Immature natural killer cell (primary cell): ENCODE measurements around the gene RALGPS1. TPM values are rescaled to one million over a fixed set of nuclear protein-coding genes. Genes with fewer than 3 reads are reported as not detected.
A peak's percentile ranks its signal among the peaks of the same experiment; 100 is the strongest.

Experiments used
- DNase-seq, 3 donors: peaks; one replicate each; pipeline ENCODE4 v3.0.0; 2022; ENCODE audit warnings: mixed read lengths in 1 of 3
- H3K27ac Mint-ChIP-seq, 6 donors: one replicate each; pipeline ENCODE4 v1.8.0; 2020; ENCODE audit warnings: mixed read lengths in 6 of 6, mild to moderate bottlenecking in 5 of 6, inconsistent platforms in 4 of 6, moderate library complexity in 3 of 6
- H3K27me3 Mint-ChIP-seq, 3 donors: one replicate each; pipeline ENCODE4 v1.8.0; 2020 to 2021; ENCODE audit warnings: low read depth in 3 of 3, mild to moderate bottlenecking in 3 of 3, mixed read lengths in 3 of 3, moderate library complexity in 3 of 3, inconsistent platforms in 1 of 3
- H3K36me3 Mint-ChIP-seq, 3 donors: one replicate each; pipeline ENCODE4 v1.8.0; 2020; ENCODE audit warnings: mixed read lengths in 3 of 3, inconsistent platforms in 2 of 3, mild to moderate bottlenecking in 2 of 3
- H3K4me1 Mint-ChIP-seq, 2 donors: one replicate each; pipeline ENCODE4 v1.8.0; 2020; ENCODE audit warnings: inconsistent platforms in 2 of 2, mild to moderate bottlenecking in 2 of 2, mixed read lengths in 2 of 2, moderate library complexity in 1 of 2
- H3K4me3 Mint-ChIP-seq, 5 donors: one replicate each; pipeline ENCODE4 v1.8.0; 2020; ENCODE audit warnings: mild to moderate bottlenecking in 5 of 5, mixed read lengths in 5 of 5, inconsistent platforms in 3 of 5, moderate library complexity in 3 of 5
- H3K9me3 Mint-ChIP-seq, 6 donors: one replicate each; pipeline ENCODE4 v1.8.0; 2020; ENCODE audit warnings: mild to moderate bottlenecking in 6 of 6, mixed read lengths in 6 of 6, inconsistent platforms in 4 of 6, moderate library complexity in 3 of 6
- polyA plus RNA-seq, 3 donors: library from polyadenylated mRNA; unstranded; fragments of 300-500 nt; fragmentation: Illumina TruSeq; gene quantifications; one replicate each; pipeline ENCODE4 v1.2.3, GENCODE V29; 2021

The RALGPS1 gene
- polyA plus RNA-seq, 3 donors from 2014 or later = 2.6 to 3.4 (median 2.9) TPM

DNA sequence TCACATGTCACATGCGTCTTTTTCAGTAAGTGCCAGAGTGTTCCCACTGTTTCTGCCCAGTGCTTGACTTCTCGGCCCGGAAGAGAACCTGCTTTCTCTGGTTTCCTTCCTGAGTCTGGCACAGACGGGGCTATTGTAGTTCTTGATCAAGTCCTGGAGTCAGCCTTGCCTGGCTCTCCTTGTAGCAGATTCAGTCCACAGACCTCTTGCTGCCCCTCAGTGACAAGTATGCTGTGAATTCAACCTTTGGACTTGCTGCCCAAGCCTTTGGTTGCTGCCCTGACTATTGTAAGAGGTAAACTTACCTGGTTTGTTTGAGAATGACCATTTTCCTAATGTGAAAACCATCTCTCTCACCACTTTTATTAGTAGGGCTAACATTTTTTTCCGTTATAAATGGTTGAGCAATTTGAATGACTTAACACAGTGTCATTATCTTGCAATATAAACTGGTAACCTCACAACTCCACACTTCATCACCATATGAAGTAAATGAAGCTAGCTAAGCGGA lies 29.4 kb upstream of the RALGPS1 start:
- no peaks in the 10 kb centered on the region for H3K9me3 Mint-ChIP-seq
- no peak for DNase-seq
- peaks cover 0 to 2% of the 10 kb centered on the region in 2 donors for H3K4me1 Mint-ChIP-seq
- peaks cover 0 to 22% (median 12%) of the 10 kb centered on the region in 3 donors for H3K36me3 Mint-ChIP-seq
- H3K27ac Mint-ChIP-seq = no peak overlapping the region
- no peaks in the 10 kb centered on the region for H3K27me3 Mint-ChIP-seq
- no peak overlapping the region for H3K4me3 Mint-ChIP-seq

GRCh38 chr9:126886034-126886822 lies 28.4 kb upstream of the RALGPS1 start:
- no peak overlapping the region for H3K27ac Mint-ChIP-seq

DNA sequence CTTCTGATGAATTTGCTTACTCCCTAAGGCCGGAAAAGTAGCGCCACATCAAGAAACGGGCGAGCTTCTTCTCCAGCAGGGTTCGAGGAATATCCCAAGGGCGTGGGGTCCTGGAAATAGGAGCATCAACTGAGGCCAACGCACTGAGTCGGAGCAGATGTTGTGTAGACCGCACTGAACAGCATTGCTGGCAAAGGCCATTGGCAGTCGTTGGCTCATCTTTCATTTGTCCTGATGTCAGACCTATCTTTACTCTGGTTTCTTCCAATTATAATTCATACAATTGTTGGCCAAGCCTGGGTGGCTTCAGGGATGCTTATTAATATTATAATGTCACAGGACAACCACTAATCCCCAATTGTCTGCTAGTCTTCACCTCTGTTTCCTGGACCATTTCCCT lies 27.7 kb upstream of the RALGPS1 start:
- H3K27me3 Mint-ChIP-seq = no peaks in the 10 kb centered on the region
- no peak for DNase-seq
- H3K27ac Mint-ChIP-seq = no peak overlapping the region
- H3K36me3 Mint-ChIP-seq = peaks cover 0 to 7% (median 7%) of the 10 kb centered on the region in 3 donors
- peaks cover 0 to 2% of the 10 kb centered on the region in 2 donors for H3K4me1 Mint-ChIP-seq
- H3K4me3 Mint-ChIP-seq = no peak overlapping the region
- no peaks in the 10 kb centered on the region for H3K9me3 Mint-ChIP-seq

More at GRCh38 chr9:126886034-126886822, 28.4 kb upstream of the RALGPS1 start:
- no peak overlapping the region for H3K4me3 Mint-ChIP-seq
- no peaks in the 10 kb centered on the region for H3K27me3 Mint-ChIP-seq
- no peaks in the 10 kb centered on the region for H3K9me3 Mint-ChIP-seq
- no peak for DNase-seq
- H3K4me1 Mint-ChIP-seq = peaks cover 0 to 2% of the 10 kb centered on the region in 2 donors
- H3K36me3 Mint-ChIP-seq = peaks cover 0 to 12% (median 7%) of the 10 kb centered on the region in 3 donors

- no peaks in the 10 kb centered on the region for H3K9me3 Mint-ChIP-seq
Measured at GRCh38 chr9:126891676-126892075, 22.9 kb upstream of the RALGPS1 start.

GRCh38 chr9:126893079-126893478 lies 21.5 kb upstream of the RALGPS1 start:
- Mint-ChIP-seq H3K9me3 (no peaks in the 10 kb centered on the region), H3K4me3 (no peak overlapping the region), H3K4me1 (peaks cover 0 to 4% of the 10 kb centered on the region in 2 donors), H3K27ac (no peak overlapping the region), H3K36me3 (no peaks in the 10 kb centered on the region), H3K27me3 (no peaks in the 10 kb centered on the region)
- DNase-seq = no peak

More at GRCh38 chr9:126891676-126892075, 22.9 kb upstream of the RALGPS1 start:
- Mint-ChIP-seq H3K27ac (no peak overlapping the region), H3K27me3 (no peaks in the 10 kb centered on the region), H3K36me3 (no peaks in the 10 kb centered on the region), H3K4me1 (peaks cover 0 to 4% of the 10 kb centered on the region in 2 donors), H3K4me3 (no peak overlapping the region)
- DNase-seq = no peak

- H3K27ac Mint-ChIP-seq = no peak overlapping the region
- no peaks in the 10 kb centered on the region for H3K27me3 Mint-ChIP-seq
- no peaks in the 10 kb centered on the region for H3K36me3 Mint-ChIP-seq
- H3K4me3 Mint-ChIP-seq = no peak overlapping the region
- peaks cover 0 to 4% of the 10 kb centered on the region in 2 donors for H3K4me1 Mint-ChIP-seq
- H3K9me3 Mint-ChIP-seq = no peaks in the 10 kb centered on the region
- DNase-seq = no peak
Measured at GRCh38 chr9:126894052-126894603, 20.5 kb upstream of the RALGPS1 start.

- Mint-ChIP-seq H3K9me3 (no peaks in the 10 kb centered on the region), H3K36me3 (no peaks in the 10 kb centered on the region), H3K27ac (no peak overlapping the region), H3K27me3 (peaks cover 1 to 6% (median 2%) of the 10 kb centered on the region in 3 donors), H3K4me1 (no peaks in the 10 kb centered on the region), H3K4me3 (no peak overlapping the region)
- no peak for DNase-seq
Measured at GRCh38 chr9:126902210-126902609, 12.4 kb upstream of the RALGPS1 start.

GRCh38 chr9:126904586-126904985 lies 10.0 kb upstream of the RALGPS1 start:
- Mint-ChIP-seq H3K9me3 (no peaks in the 10 kb centered on the region), H3K36me3 (no peaks in the 10 kb centered on the region), H3K4me1 (no peaks in the 10 kb centered on the region), H3K4me3 (no peak overlapping the region), H3K27ac (no peak overlapping the region), H3K27me3 (peaks cover 2 to 8% (median 4%) of the 10 kb centered on the region in 3 donors)
- DNase-seq = no peak

GRCh38 chr9:126906091-126906490 lies 8.5 kb upstream of the RALGPS1 start:
- no peaks in the 10 kb centered on the region for H3K9me3 Mint-ChIP-seq
- no peak for DNase-seq
- H3K27ac Mint-ChIP-seq = no peak overlapping the region
- H3K4me3 Mint-ChIP-seq = no peak overlapping the region
- H3K27me3 Mint-ChIP-seq = peaks cover 3 to 8% (median 5%) of the 10 kb centered on the region in 3 donors
- H3K36me3 Mint-ChIP-seq = no peaks in the 10 kb centered on the region
- H3K4me1 Mint-ChIP-seq = no peaks in the 10 kb centered on the region

GRCh38 chr9:126907058-126907457 lies 7.5 kb upstream of the RALGPS1 start:
- peaks cover 4 to 8% (median 8%) of the 10 kb centered on the region in 3 donors for H3K27me3 Mint-ChIP-seq
- DNase-seq = no peak
- no peak overlapping the region for H3K27ac Mint-ChIP-seq
- peaks cover 0 to 2% (median 0%) of the 10 kb centered on the region in 3 donors for H3K36me3 Mint-ChIP-seq
- no peak overlapping the region for H3K4me3 Mint-ChIP-seq
- H3K9me3 Mint-ChIP-seq = peaks cover 0 to under 1% (median 0%) of the 10 kb centered on the region in 6 donors
- no peaks in the 10 kb centered on the region for H3K4me1 Mint-ChIP-seq

- peak in 2 of 3 donors; percentile 4 to 11 for DNase-seq
- Mint-ChIP-seq H3K4me3 (peak overlapping the region; percentile 78 to 84 (median 80)), H3K27ac (peak overlapping the region; percentile 4 to 82 (median 62))
Measured at GRCh38 chr9:126915281-126915816, 767 bp downstream of the RALGPS1 start.

GRCh38 chr9:126915846-126916543 lies 1.4 kb downstream of the RALGPS1 start:
- Mint-ChIP-seq H3K27me3 (peaks cover 0 to 17% (median 4%) of the 10 kb centered on the region in 3 donors), H3K4me1 (peaks cover 10 to 11% of the 10 kb centered on the region in 2 donors), H3K36me3 (peaks cover 3 to 4% (median 3%) of the 10 kb centered on the region in 3 donors), H3K9me3 (peaks cover 0 to 3% (median 0%) of the 10 kb centered on the region in 6 donors), H3K4me3 (peak overlapping the region; percentile 78 to 84 (median 80)), H3K27ac (peak overlapping the region; percentile 45 to 82 (median 62))
- no peak for DNase-seq

More at GRCh38 chr9:126915281-126915816, 767 bp downstream of the RALGPS1 start:
- peaks cover 0 to 16% (median 4%) of the 10 kb centered on the region in 3 donors for H3K27me3 Mint-ChIP-seq
- peaks cover 10 to 11% of the 10 kb centered on the region in 2 donors for H3K4me1 Mint-ChIP-seq
- peaks cover 2 to 4% (median 3%) of the 10 kb centered on the region in 3 donors for H3K36me3 Mint-ChIP-seq
- peaks cover 0 to 3% (median 0%) of the 10 kb centered on the region in 6 donors for H3K9me3 Mint-ChIP-seq

GRCh38 chr9:126916909-126917308 lies 2.3 kb downstream of the RALGPS1 start:
- peaks cover 3 to 4% (median 3%) of the 10 kb centered on the region in 3 donors for H3K36me3 Mint-ChIP-seq
- peaks cover 0 to 14% (median 2%) of the 10 kb centered on the region in 3 donors for H3K27me3 Mint-ChIP-seq
- H3K9me3 Mint-ChIP-seq = peaks cover 0 to 3% (median 0%) of the 10 kb centered on the region in 6 donors
- DNase-seq = no peak
- H3K4me3 Mint-ChIP-seq = peak overlapping the region in 3 of 5 donors; percentile 58 to 84 (median 80)
- H3K27ac Mint-ChIP-seq = peak overlapping the region in 1 of 6 donors; percentile 25
- peaks cover 10 to 11% of the 10 kb centered on the region in 2 donors for H3K4me1 Mint-ChIP-seq
